HuH-7.5 (cell line): Measurements from ENCODE around the gene CACNA2D3.

Experiments used
- DNase-seq: peaks from one replicate; pipeline ENCODE4 v3.0.0; 2011; ENCODE audit warnings: low spot score

Gene CACNA2D3

GRCh38 chr3:54918516-54918915, 796.2 kb downstream of the CACNA2D3 start:
- DNase-seq, result no peak

GRCh38 chr3:54928046-54928770, 805.9 kb downstream of the CACNA2D3 start, which contains the start of gene LRTM1:
Gene LRTM1, minus strand, starts transcription at chr3:54928059. Its CDS starts 148 bp downstream, at chr3:54927911.
- DNase-seq, result no peak

GRCh38 chr3:54931182-54931581, 808.8 kb downstream of the CACNA2D3 start:
- no peak for DNase-seq

- no peak for DNase-seq
Observed at GRCh38 chr3:54932606-54933005, 810.3 kb downstream of the CACNA2D3 start.

- no peak for DNase-seq
Observed at GRCh38 chr3:54935869-54936268, 813.5 kb downstream of the CACNA2D3 start.

- DNase-seq, result no peak
Observed at GRCh38 chr3:54936561-54936960, 814.2 kb downstream of the CACNA2D3 start.

GRCh38 chr3:54939557-54940300, 817.4 kb downstream of the CACNA2D3 start:
- DNase-seq, result no peak

GRCh38 chr3:54940971-54941370, 818.6 kb downstream of the CACNA2D3 start:
- no peak for DNase-seq

GRCh38 chr3:54941690-54942362, 819.5 kb downstream of the CACNA2D3 start:
- no peak for DNase-seq

GRCh38 chr3:54949491-54950044, 827.2 kb downstream of the CACNA2D3 start:
- DNase-seq, result no peak

GRCh38 chr3:54950391-54951003, 828.1 kb downstream of the CACNA2D3 start:
- no peak for DNase-seq

- no peak for DNase-seq
Observed at GRCh38 chr3:54951405-54951804, 829.1 kb downstream of the CACNA2D3 start.

GRCh38 chr3:54954022-54954421, 831.7 kb downstream of the CACNA2D3 start:
- DNase-seq, result no peak

- DNase-seq, result no peak
Observed at GRCh38 chr3:54954521-54954920, 832.2 kb downstream of the CACNA2D3 start.

GRCh38 chr3:54955496-54955895, 833.1 kb downstream of the CACNA2D3 start:
- no peak for DNase-seq

- DNase-seq, result no peak
Observed at GRCh38 chr3:54955941-54956340, 833.6 kb downstream of the CACNA2D3 start.

GRCh38 chr3:54957711-54958110, 835.4 kb downstream of the CACNA2D3 start:
- DNase-seq, result no peak

- no peak for DNase-seq
Observed at GRCh38 chr3:54960082-54960481, 837.7 kb downstream of the CACNA2D3 start.

- DNase-seq, result no peak
Observed at GRCh38 chr3:54960701-54961100, 838.3 kb downstream of the CACNA2D3 start.

GRCh38 chr3:54962200-54962599, 839.8 kb downstream of the CACNA2D3 start:
- DNase-seq, result no peak

- no peak for DNase-seq
Observed at GRCh38 chr3:54963641-54964040, 841.3 kb downstream of the CACNA2D3 start.

GRCh38 chr3:54964081-54964480, 841.7 kb downstream of the CACNA2D3 start:
- DNase-seq, result no peak
